GM21360 (cell line): ENCODE results near the gene PLVAP.
"Not testable (repeated sequence)": the region's sequence is repeated elsewhere in the genome, so short reads cannot be mapped to it uniquely, and the experiment has no call there.

Experiments
- ATAC-seq: cut with Tn5 transposase; IDR thresholded peaks from one replicate; pipeline ENCODE4 v1.9.1; 2021; ENCODE audit warnings: mild to moderate bottlenecking, moderate library complexity; ENCODE audit not compliant: unreplicated experiment

Gene PLVAP

DNA sequence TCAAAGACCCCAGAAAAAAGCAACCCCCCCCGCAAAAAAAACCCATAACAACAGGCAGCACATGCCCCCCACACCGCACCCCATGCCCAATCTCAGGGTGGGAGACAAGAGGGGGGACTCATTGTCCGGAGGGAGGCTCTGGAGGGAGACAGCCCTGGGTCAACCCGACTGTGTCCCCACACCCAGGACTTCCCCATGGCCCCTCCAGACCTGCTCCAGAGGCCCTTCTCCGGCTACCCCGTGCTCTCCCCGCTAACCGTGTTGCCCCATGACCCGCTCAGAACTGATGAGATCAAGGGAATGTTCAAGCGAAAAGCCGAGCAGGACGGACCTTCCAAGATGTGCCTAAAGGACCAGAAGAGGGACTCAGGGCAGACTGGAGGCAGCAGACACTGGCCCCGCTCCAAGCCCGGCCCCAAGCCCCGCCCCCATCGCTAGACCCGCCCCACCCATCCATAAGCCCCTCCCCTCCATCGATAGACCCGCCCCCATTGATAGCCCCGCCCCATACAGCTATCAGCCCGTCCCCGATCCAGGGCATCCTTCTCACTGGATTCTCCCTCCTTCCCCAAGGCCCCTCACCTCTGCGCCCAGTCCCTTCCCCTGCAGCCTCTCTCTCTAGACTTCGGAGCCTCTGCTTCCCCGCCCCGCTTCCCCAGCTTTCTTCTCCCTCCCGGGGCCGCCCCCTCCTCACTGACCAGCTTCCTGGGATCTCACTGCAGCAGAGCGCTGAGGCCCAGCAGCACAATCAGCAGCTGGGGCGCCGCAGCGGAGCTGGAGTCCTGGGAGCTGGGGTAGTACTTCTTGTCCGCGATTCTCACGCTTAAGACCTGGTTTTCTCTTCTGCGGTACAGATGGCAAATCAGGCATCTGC, 26.1 kb upstream of the PLVAP start:
- no peak for ATAC-seq

- no peak for ATAC-seq
Measured at GRCh38 chr19:17401628-17402027, 24.5 kb upstream of the PLVAP start.

DNA sequence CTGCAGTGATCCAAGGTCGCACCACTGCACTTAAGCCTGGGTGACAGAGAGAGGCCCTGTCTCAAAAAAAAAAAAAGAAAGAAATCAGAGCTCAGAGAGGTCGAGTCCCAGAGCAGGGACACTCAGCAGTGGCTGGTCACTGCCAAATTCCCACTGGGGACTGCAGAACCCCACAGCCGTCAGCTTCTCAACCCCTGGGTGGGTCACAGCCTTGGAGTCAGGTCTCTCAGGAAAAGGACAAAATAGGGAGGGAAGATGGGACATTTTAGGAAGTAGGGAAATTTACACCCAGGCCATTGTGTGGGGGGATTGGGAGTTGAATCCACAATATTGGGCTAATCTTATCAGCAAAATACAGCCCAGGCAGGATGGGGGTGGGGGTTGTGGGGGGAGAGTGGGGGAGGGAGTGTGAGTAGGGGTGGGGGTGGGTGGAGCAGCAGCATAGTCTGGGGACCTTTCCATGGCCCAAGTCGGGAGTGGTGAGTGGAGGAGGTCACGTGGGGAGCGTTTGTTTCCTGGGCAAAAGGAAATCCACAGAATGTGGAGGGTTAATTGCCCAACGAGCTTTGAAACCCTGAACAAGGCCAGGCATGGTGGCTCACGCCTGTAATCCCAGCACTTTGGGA, 21.9 kb upstream of the PLVAP start:
- no peak for ATAC-seq

DNA sequence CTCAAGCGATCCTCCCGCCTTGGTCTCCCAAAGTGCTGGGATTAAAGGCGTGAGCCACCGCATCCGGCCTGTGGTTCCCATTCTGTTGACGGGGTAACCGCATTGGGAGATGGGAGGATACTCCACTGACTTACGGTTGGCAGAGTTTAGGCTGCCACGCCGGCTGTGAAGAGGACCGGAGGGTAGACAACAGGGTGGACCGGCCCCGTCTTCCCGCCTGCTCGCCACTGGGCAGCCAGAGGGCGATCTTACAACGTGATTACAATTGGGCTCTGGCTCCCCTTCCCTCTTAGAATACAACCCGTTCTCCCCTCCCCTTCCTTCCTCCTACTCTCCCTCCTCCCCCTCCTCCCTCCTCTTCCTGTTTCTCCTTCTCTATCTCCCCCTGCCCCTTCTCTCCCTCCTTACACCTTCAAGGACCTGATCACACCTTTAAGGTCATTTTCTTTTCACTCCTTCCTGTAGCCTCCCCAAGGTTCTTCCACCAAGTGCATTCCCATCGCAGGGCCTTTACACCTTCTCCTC, 17.8 kb upstream of the PLVAP start:
- ATAC-seq = no peak

DNA sequence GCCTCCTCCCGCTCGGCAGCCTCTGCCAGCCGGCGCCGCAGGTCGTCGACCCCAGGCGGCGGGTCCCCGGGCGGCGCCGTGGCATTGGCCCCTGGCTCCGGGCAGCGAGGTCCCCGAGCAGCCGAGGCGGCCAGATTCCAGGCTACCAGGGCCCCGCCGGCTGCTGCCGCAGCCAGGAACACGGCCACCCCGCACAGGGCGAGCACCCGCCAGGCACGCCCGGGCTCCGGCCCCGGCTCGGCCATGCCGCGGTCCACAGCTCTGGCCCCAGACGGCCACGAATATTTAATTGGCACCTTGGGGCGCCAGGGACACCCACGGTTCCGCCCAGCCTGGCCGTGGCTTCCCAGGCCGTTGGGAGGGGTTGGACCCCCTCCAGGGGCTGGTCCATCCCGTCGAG, 16.8 kb upstream of the PLVAP start, which contains the start of gene CCDC194:
TSS of gene CCDC194 (minus strand) at position 283 of the 400 bp plus-strand sequence. CDS start at position 245, 38 bp downstream.
- no peak for ATAC-seq

GRCh38 chr19:17393002-17393401, 15.9 kb upstream of the PLVAP start:
- ATAC-seq = no peak

GRCh38 chr19:17391371-17392151, 14.4 kb upstream of the PLVAP start:
- ATAC-seq = peak; percentile 14

DNA sequence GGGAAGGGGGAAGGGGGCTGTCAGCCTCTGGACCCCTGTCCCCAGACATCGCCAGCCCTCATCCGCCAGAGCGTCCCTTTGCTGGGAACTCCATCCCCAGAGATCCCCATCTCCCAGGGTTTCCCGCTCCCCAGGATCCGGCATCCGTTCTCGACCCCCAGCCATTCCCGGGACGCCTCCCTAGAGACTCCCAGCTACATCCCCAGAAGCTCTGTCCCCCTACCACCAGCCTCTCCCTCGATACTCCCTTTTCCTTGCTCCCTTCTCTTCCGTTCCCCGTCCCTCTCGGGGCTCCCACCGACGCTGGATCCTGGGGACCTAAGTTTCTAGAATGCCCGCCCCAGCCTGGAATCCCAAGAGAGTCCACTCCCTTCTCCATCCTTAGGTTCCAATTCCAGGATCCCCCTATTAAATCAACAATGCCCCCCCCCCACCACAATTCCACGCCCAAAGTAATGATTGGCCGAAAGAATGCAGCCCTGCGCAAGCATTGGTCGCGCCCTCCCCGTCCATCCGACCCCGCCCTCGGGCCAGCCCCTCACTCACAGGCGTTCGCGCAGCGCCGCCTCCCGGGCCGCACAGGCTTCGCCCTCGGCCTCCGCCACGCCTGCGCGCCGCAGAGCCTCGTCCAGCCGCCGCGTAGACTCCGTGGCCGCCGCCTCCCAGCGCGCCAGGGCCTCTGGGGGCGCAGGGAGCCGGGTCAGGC, 13.7 kb upstream of the PLVAP start:
- ATAC-seq = peak; percentile 88

DNA sequence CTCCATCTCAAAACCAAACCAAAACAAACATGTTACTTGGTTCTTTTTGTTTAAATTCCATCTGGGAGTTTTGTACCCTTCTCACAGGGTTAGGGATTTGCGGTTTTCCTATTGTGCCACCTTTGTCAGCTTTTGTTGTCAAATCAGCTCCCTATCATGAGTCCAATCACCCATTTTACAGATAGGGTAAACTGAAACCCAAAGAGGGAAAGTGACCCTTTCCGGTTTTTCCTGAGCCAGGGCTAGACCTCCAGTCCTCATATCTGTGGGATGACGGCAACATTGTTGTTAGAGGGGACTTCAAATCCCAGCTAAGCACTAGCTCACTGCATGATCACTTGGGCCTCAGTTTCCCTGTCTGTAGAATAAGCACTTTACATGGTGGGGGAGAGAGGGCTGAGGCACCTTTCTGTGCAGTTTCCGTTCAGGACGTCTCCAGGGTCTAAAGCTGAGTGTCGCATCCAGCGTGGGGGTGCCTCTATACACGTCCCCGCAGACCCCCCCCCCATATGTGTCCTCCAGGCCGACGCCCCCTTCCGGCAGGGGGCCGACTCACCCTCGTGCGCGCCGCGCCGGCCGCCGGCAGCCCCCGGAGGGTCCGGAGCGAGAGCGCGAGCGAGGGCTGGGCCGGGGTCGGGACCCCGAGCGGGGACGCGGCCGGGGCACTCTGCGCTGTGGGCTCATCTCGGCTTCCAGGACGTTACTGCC, 13.0 kb upstream of the PLVAP start:
- no peak for ATAC-seq

GRCh38 chr19:17389288-17389687, 12.1 kb upstream of the PLVAP start:
- no peak for ATAC-seq

DNA sequence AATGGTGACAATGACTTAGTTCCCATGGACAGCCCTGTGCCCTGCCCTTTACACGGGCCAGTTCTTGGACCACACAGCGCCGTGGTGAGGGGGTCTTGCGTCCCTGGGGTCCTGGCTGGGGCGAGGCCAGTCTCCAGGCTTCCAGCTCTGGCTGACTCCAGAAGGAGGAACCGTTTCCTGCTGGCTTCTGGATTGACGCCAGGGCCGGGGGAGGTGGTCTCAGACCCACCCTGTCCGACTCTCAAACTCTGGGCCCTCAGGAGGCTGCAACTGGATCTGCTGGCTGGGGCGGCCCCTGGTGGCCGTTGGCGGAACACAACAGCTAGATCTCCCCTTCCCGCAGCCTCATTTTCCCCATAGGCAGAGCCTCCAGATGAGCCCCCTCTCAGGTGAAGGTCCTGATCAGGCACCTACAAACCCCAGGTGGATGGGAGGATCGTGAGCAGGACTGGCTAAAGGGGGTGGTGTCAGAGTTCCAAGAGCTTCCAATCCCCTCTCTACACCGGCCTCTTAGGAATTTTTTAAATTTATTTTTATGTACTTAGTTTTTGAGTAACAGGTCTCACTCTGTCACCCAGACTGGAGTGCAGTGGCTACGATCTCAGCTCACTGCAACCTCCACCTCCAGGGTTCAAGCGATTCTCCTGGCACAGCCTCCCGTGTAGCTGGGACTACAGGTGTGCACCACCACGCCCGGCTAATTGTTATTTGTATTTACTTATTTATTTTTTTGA, 8.9 kb upstream of the PLVAP start:
- no peak for ATAC-seq

- ATAC-seq = no peak
Measured at GRCh38 chr19:17380426-17381138, 3.4 kb upstream of the PLVAP start.

DNA sequence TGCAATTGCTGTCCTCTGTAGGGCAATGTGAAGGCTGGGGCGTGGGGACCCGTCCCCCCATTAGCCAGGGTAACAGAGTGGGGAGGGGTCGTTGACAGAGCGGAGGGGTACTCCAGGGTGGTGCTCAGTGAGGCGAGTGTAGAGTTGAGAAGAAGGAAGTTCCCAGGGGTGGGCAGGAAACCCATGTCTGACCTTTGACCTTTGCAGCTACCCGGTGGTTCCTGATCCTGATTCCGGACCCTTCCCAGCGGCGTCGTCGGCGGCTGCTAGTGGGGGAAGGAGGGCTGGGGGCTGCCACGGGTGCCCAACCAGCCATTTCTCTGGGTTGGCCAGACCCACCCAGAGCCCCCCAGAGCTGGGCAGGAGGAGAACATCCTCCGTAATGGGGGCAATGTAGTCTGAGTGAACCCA, 2.1 kb upstream of the PLVAP start:
- ATAC-seq = no peak

DNA sequence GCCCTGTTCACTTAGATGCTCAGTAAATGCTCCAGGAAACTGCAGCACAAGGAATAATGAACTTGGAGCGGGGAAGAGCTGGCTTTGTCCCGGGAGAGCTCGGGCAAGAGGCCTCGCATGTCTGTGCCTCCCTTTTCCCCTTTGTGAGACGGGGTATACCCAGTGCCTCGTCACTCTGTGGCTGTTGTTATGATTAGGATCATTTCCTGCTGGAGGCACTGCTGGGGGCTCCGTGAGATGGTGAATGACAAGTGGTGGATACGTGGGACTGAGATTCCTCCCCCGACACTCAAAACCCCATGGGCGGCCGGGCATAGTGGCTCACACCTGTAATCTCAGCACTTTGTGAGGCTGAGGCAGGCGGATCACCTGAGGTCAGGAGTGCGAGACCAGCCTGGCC, 1.1 kb upstream of the PLVAP start:
- ATAC-seq = no peak

GRCh38 chr19:17370026-17370587, 7.0 kb downstream of the PLVAP start:
- peak; percentile 64 for ATAC-seq

DNA sequence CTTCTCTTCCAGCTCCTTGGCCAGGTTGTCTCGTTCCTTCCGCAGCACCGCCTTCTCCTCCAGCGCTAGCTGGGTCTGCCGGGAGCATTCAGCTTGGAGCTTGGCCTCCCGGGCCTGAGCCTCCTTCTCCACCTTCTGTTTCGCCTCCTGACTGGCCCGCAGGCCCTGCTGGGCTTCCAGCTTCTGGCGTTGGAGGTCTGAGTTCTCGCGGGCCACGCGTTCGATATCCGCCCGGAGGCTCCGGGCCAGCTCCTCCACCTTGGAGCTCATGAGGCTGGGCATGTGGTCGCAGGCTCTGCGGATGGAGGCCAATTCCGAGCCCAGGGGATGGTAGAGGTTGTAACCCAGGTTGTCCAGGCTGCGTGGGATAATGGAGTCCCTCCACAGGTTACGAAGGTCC, 11.8 kb downstream of the PLVAP start:
- ATAC-seq = no peak

DNA sequence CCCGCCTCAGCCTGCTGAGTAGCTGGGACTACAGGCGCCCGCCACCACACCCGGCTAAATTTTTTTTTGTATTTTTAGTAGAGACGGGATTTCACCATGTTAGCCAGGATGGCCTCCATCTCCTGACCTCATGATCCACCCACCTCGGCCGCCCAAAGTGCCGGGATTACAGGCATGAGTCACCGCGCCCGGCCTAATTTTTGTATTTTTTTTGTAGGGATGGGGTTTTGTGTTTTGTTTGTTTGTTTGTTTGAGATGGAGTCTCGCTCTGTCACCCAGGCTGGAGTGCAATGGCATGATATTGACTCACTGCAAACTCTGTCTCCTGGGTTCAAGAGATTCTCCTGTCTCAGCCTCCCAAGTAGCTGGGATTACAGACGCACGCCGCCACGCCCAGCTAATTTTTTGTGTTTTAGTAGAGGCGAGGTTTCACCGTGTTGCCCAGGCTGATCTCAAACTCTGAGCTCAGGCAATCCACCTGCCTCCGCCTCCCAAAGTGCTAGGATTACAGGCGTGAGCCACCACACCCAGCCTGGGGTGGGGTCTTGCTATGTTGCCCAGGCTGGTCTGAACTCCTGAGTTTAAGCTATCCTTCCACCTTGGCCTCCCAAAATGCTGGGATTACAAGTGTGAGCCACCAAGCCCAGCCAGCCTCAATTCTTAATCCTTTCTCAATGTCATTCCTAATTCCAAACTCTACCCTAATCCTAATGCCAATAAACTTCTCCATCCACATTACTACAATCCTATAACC, 13.1 kb downstream of the PLVAP start:
- ATAC-seq = not testable (repeated sequence)
